Measurements from ENCODE around the gene PNMT.

DNA sequence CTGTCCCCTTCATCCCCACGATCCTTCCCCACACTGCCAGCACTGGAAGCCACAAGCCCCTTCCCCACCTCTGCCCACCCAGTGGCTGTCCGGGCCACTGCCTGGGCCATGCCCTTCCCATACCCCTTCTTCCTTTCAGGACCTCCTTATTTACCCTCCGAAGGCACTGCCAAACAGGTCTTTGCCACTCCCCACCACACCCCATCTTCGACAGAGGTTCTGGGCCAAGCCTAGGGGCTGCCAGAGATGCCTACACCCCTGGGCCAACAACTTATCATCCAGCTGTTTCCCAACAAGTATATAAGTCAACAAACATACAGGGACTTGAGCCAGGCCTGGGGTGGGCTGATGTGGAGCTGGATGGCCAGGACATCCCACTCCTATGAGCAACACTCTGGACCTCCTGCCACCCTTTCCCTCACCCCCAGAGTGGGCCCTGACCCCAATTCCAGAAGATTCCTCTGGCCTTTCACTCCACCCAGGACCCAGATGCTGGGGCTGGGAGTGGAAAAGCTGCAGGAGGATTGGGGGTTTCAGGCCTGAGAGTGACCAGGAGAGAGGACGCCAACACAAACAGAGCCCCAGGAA, 43.0 kb upstream of the PNMT start:
- TF ChIP-seq, protein P1, sequence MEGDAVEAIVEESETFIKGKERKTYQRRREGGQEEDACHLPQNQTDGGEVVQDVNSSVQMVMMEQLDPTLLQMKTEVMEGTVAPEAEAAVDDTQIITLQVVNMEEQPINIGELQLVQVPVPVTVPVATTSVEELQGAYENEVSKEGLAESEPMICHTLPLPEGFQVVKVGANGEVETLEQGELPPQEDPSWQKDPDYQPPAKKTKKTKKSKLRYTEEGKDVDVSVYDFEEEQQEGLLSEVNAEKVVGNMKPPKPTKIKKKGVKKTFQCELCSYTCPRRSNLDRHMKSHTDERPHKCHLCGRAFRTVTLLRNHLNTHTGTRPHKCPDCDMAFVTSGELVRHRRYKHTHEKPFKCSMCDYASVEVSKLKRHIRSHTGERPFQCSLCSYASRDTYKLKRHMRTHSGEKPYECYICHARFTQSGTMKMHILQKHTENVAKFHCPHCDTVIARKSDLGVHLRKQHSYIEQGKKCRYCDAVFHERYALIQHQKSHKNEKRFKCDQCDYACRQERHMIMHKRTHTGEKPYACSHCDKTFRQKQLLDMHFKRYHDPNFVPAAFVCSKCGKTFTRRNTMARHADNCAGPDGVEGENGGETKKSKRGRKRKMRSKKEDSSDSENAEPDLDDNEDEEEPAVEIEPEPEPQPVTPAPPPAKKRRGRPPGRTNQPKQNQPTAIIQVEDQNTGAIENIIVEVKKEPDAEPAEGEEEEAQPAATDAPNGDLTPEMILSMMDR (IDR thresholded peaks at IDR 0.05), result no peak
- TF ChIP-seq POLR2A (IDR thresholded peaks at IDR 0.05), result no peak

Data from thyroid gland (tissue), 4 donors.